ENCODE data around the gene ITGAX.

Gene ITGAX

GRCh38 chr16:31420037-31420436, 65.1 kb downstream of the ITGAX start:
- POLR2A ChIA-PET, result no interaction called here
- CTCF ChIA-PET, result interaction anchor here (1.0 to 1.2 kb wide), 2 partner anchors 9 to 32 kb away, joined by 3 read pairs; no protein-coding TSS in a partner anchor
- no peak for TF ChIP-seq CTCF (IDR thresholded peaks at IDR 0.05; ENCODE audit: control extremely low read depth, extremely low read depth, low read depth, missing control alignments)
- DNase-seq (ENCODE audit: extremely low spot score), result no peak

GRCh38 chr16:31421587-31421986, 66.6 kb downstream of the ITGAX start:
- peak; percentile 62 for DNase-seq (ENCODE audit: extremely low spot score)
- ChIA-PET CTCF (interaction anchor here (0.9 to 2.0 kb wide), 4 partner anchors 21 to 279 kb away, joined by 3 to 4 read pairs (median 4); partner anchors contain the start of gene ZNF843), POLR2A (no interaction called here)
- no peak for TF ChIP-seq CTCF (IDR thresholded peaks at IDR 0.05; ENCODE audit: control extremely low read depth, extremely low read depth, low read depth, missing control alignments)

GRCh38 chr16:31423241-31423640, 68.3 kb downstream of the ITGAX start:
- TF ChIP-seq CTCF (IDR thresholded peaks at IDR 0.05; ENCODE audit: control extremely low read depth, extremely low read depth, low read depth, missing control alignments), result no peak
- ChIA-PET CTCF (interaction anchor here (1.7 kb wide), 1 partner anchor 17 kb away, joined by 3 read pairs; no protein-coding TSS in a partner anchor), POLR2A (no interaction called here)
- DNase-seq (ENCODE audit: extremely low spot score), result no peak

- TF ChIP-seq CTCF (IDR thresholded peaks at IDR 0.05; ENCODE audit: control extremely low read depth, extremely low read depth, low read depth, missing control alignments), result no peak
- DNase-seq (ENCODE audit: extremely low spot score), result no peak
- CTCF ChIA-PET, result interaction anchor here (1.7 kb wide), 1 partner anchor 17 kb away, joined by 3 read pairs; no protein-coding TSS in a partner anchor
- POLR2A ChIA-PET, result no interaction called here
These were observed 68.8 kb downstream of the ITGAX start for GRCh38 chr16:31423801-31424200.

GRCh38 chr16:31427441-31428278, 72.7 kb downstream of the ITGAX start:
- ChIA-PET CTCF (interaction anchor here (1.5 to 8.1 kb wide), 2 partner anchors 16 to 45 kb away, joined by 4 to 44 read pairs; partner anchors contain the start of gene ZNF843), POLR2A (interaction anchor here (1.2 kb wide), 1 partner anchor 248 kb away, joined by 16 read pairs; the partner anchor contains the start of gene FUS)
- peak; percentile 61 for DNase-seq (ENCODE audit: extremely low spot score)
- TF ChIP-seq CTCF (IDR thresholded peaks at IDR 0.05; ENCODE audit: control extremely low read depth, extremely low read depth, low read depth, missing control alignments), result no peak

- ChIA-PET POLR2A (interaction anchor here (1.2 kb wide), 1 partner anchor 249 kb away, joined by 16 read pairs; the partner anchor contains the start of gene FUS), CTCF (interaction anchor here (0.8 to 8.1 kb wide), 3 partner anchors 16 to 286 kb away, joined by 3 to 44 read pairs (median 3); partner anchors contain the start of gene ZNF843)
- DNase-seq (ENCODE audit: extremely low spot score), result no peak
- no peak for TF ChIP-seq CTCF (IDR thresholded peaks at IDR 0.05; ENCODE audit: control extremely low read depth, extremely low read depth, low read depth, missing control alignments)
These were observed 73.3 kb downstream of the ITGAX start, which contains the start of gene COX6A2 for GRCh38 chr16:31428279-31428597. TSS of gene COX6A2 (minus strand) at chr16:31428360. CDS start at chr16:31428325, 35 bp downstream.

Data from GM10248 (cell line).